ENCODE results near the gene CACNB4.
"Not testable (repeated sequence)": the region's sequence is repeated elsewhere in the genome, so short reads cannot be mapped to it uniquely, and the experiment has no call there.

Gene CACNB4

DNA sequence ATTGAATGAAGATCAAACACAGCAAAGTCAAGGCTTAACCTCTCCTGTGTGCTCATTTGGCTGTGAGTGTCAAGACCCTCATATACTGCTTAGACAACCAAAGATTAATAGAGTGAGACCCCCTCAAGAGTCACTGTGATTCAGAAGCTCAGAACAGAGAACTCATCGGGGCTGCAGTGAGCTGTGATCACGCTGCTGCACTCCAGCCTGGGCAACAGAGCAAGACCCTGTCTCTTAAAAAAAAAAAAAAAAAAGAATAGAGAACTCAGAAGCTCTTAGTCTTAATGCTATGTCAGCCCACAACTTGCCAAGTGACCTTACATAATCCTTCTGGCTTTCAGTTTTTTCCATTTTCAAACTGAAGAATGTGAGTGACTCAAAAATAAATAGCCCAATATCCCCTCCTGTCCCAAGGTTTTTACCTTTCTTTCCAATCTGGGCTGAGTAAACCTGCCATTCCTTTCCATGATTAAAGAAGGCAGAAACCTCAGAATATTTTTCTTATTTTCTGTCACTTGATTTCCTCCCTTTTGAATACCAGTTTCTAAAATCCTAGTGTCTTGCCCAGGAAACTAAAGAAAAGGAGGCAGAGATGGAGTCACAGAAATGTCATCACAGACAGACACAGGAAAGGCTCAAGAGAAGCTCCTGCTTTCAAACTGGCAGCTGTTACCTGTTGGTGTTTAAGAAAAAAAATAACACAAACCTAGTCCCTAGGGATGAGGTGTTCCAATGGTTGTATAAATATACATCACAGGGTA lies 102.4 kb downstream of the CACNB4 start:
- DNase-seq, result no peak
- H3K27ac ChIP-seq, result peak overlapping the region; percentile 14 to 43
- no peaks in the 10 kb centered on the region for H3K27me3 ChIP-seq
- H3K36me3 ChIP-seq, result no peaks in the 10 kb centered on the region
- no peak overlapping the region for H3K4me3 ChIP-seq
- TF ChIP-seq, protein P1, sequence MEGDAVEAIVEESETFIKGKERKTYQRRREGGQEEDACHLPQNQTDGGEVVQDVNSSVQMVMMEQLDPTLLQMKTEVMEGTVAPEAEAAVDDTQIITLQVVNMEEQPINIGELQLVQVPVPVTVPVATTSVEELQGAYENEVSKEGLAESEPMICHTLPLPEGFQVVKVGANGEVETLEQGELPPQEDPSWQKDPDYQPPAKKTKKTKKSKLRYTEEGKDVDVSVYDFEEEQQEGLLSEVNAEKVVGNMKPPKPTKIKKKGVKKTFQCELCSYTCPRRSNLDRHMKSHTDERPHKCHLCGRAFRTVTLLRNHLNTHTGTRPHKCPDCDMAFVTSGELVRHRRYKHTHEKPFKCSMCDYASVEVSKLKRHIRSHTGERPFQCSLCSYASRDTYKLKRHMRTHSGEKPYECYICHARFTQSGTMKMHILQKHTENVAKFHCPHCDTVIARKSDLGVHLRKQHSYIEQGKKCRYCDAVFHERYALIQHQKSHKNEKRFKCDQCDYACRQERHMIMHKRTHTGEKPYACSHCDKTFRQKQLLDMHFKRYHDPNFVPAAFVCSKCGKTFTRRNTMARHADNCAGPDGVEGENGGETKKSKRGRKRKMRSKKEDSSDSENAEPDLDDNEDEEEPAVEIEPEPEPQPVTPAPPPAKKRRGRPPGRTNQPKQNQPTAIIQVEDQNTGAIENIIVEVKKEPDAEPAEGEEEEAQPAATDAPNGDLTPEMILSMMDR (IDR thresholded peaks at IDR 0.05), result no peak
- H3K4me1 ChIP-seq, result peaks cover 0 to 36% (median 12%) of the 10 kb centered on the region in 4 donors
- H3K9me3 ChIP-seq, result no peaks in the 10 kb centered on the region
- intact Hi-C loops (cut with DNase I; ENCODE audit: low total_unique reads), result no loop called here

DNA sequence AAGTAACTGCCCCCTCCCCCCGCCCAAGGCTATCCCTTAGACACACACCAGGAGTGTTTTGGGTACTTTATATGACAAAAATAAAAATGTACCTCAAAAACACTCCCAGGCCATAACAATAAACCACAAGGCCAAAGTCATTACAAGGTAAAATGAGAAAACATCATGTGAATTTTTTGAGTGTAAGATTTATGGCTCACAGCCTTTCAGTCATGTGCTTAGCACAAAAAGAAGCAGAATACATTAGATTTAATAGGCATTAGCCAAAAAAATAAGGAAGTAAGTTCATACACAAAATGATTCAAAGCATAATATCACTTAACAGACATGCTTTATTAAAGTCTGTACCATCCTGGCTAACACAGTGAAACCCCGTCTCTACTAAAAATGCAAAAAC lies 103.7 kb downstream of the CACNB4 start:
- intact Hi-C loops (cut with DNase I; ENCODE audit: low total_unique reads), result no loop called here
- no peak for DNase-seq
- Histone ChIP-seq H3K9me3 (no peaks in the 10 kb centered on the region), H3K4me3 (no peak overlapping the region), H3K36me3 (no peaks in the 10 kb centered on the region), H3K4me1 (peaks cover 0 to 36% (median 12%) of the 10 kb centered on the region in 4 donors), H3K27me3 (no peaks in the 10 kb centered on the region), H3K27ac (no peak overlapping the region)
- TF ChIP-seq, protein P1 (IDR thresholded peaks at IDR 0.05), result no peak

DNA sequence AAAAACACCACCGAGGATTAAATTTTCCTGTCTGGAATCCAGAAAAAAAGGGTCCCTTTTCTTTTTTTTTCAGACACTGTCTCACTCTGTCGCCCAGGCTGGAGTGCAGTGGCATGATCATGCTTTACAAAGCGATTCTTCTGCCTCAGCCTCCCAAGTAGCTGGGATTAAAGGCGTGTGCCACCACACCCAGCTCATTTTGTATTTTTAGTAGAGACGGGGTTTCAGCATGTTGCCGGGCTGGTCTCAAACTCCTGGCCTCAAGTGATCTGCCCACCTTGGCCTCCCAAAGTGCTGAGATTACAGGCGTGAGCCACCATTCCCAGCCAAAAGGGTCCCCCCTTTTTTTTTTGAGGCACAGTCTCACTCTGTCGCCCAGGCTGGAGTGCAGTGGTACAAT lies 104.7 kb downstream of the CACNB4 start:
- H3K4me3 ChIP-seq; H3K36me3 ChIP-seq; H3K9me3 ChIP-seq; intact Hi-C loops (cut with DNase I; ENCODE audit: low total_unique reads); DNase-seq; H3K27ac ChIP-seq; H3K27me3 ChIP-seq: not testable (repeated sequence)
- peaks cover 0 to 36% (median 12%) of the 10 kb centered on the region in 4 donors for H3K4me1 ChIP-seq

DNA sequence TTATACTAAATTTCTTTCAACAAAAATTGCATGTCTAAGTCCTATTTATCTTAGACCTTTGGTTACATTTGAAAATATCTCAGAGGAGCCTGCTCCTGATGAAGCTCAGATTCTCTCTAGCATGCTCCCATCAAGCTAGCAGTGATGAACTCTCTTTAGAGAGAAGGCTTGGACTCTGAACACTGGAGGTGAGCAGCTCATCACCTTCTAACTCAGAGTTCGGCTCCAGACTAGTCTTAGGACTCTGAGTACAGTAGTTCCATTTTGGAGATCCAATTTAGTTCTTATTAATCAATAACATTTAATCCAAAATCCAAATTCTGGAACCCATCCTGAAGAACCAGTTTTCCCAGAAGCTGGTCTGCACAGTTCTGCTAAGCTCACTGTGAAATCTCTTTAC lies 107.8 kb downstream of the CACNB4 start:
- H3K27ac ChIP-seq, result no peak overlapping the region
- intact Hi-C loops (cut with DNase I; ENCODE audit: low total_unique reads), result no loop called here
- no peak overlapping the region for H3K4me3 ChIP-seq
- no peak for DNase-seq
- no peaks in the 10 kb centered on the region for H3K36me3 ChIP-seq
- TF ChIP-seq, protein P1 (IDR thresholded peaks at IDR 0.05), result no peak
- H3K9me3 ChIP-seq, result no peaks in the 10 kb centered on the region
- H3K27me3 ChIP-seq, result no peaks in the 10 kb centered on the region
- H3K4me1 ChIP-seq, result peaks cover 0 to 12% (median 3%) of the 10 kb centered on the region in 4 donors

DNA sequence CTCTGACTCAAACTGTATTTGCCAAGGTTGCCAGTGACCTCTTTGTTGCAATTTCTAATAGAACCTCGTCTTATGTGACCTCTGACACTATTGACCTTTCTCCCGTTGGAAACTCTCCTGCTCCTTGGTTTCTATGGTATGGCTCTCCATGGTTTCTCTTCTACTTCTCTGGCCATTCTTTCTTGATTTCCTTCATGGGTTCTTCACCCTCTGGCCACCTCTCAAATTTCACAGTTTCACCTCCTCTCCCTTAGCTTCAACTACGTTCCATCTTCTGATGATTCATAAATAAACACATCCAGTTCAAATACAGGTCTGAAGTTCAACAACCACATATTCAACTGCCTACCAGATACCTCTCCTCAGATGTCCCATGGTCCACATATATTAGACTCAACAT lies 109.5 kb downstream of the CACNB4 start:
- no peak for DNase-seq
- Histone ChIP-seq H3K9me3 (no peaks in the 10 kb centered on the region), H3K4me3 (no peak overlapping the region), H3K27ac (no peak overlapping the region), H3K4me1 (no peaks in the 10 kb centered on the region), H3K36me3 (no peaks in the 10 kb centered on the region), H3K27me3 (no peaks in the 10 kb centered on the region)
- intact Hi-C loops (cut with DNase I; ENCODE audit: low total_unique reads), result no loop called here
- TF ChIP-seq, protein P1 (IDR thresholded peaks at IDR 0.05), result no peak

DNA sequence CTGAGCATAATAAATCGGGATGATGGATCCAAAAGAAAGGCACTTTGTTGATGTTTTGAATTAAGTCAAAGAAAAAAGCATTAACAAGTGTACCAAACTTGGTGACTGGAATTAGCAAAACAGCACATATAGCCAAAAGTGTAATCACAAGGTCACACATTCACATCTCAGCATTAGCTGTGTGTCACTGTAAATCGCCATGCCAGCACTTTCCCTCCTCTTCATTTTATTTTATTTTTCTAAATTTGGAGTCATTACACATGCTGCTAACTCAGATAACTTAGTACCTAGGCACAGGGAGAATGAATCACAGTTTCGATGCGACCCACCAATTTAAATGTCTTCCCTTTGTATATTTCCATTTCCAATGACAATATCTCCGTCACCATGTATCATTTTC lies 111.4 kb downstream of the CACNB4 start:
- no peaks in the 10 kb centered on the region for H3K4me1 ChIP-seq
- TF ChIP-seq, protein P1 (IDR thresholded peaks at IDR 0.05), result no peak

More for the DNA sequence above, 111.4 kb downstream of the CACNB4 start:
- DNase-seq, result no peak
- Histone ChIP-seq H3K9me3 (no peaks in the 10 kb centered on the region), H3K4me3 (no peak overlapping the region), H3K36me3 (no peaks in the 10 kb centered on the region), H3K27me3 (no peaks in the 10 kb centered on the region), H3K27ac (no peak overlapping the region)
- intact Hi-C loops (cut with DNase I; ENCODE audit: low total_unique reads), result no loop called here

Data from tibial artery (tissue), 4 donors.